Activated T-cell treated with anti-CD3 and anti-CD28 coated beads for 48 hours (primary cell): ENCODE data around the gene SGF29.
"Not testable (repeated sequence)": the region's sequence is repeated elsewhere in the genome, so short reads cannot be mapped to it uniquely, and the experiment has no call there.

ENCODE experiments used
- DNase-seq: peaks from one replicate; pipeline ENCODE4 v3.0.0-alpha.2; 2020; ENCODE audit warnings: low read depth

Gene SGF29

DNA sequence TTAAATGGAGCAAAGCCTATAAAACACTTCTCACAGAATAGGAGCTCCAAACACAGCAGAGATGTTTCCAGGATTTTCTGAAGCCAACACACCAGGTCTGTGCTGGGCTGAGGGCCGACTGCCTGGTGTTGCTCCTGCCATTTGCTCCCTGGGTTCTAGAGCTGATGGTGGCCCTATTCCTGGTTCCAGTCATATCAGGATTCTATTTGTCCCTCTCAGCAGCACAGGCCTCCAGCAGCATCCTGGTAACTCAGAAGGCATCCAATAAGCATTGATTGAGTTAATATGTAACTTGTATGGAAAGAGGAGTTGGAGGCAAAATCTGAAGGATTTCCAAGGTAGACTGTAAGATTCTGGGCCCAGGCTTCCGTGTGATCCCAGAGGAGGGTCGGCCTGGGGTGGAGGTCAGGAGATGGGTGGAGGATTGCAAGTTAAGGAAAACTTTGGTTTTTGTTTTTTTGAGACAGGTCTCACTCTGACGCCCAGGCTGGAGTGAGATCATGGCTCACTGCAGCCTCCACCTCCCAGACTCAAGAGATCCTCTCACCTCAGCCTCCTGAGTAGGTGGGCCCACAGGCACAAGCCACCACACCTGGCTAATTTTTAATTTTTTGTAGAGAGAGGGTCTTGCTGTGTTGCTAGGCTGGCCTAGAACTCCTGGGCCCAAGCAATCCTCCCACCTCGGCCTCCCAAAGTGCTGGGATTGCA lies 20.6 kb upstream of the SGF29 start:
- no peak for DNase-seq

GRCh38 chr16:28534542-28535373 lies 19.0 kb upstream of the SGF29 start:
- DNase-seq: no peak

DNA sequence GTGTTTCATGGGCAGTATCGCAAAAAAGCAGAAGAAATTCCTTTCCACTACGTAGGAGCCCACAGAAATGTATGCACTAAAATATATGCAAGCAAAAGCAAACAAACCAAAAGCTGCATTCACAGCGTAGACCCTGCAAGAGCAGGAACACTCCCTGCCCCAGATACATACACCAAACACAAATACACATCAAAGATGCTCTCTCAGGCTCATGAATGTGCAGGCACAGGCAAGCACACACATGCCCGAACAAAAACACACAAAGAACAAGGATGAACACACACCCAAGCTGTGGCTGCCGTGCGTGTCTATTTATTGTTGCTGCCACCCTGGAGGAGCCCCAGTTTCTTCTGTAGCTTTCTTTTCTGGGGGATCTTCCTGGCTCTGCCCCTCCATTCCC lies 16.6 kb upstream of the SGF29 start:
- DNase-seq: no peak

GRCh38 chr16:28537964-28538732 lies 15.6 kb upstream of the SGF29 start:
- no peak for DNase-seq

- DNase-seq: no peak
Measured at GRCh38 chr16:28538733-28539596, 14.8 kb upstream of the SGF29 start, which contains the start of gene NUPR1. NUPR1 (minus strand) TSS chr16:28538974; CDS start chr16:28538907, 67 bp downstream.

GRCh38 chr16:28540346-28540745 lies 13.4 kb upstream of the SGF29 start:
- no peak for DNase-seq

DNA sequence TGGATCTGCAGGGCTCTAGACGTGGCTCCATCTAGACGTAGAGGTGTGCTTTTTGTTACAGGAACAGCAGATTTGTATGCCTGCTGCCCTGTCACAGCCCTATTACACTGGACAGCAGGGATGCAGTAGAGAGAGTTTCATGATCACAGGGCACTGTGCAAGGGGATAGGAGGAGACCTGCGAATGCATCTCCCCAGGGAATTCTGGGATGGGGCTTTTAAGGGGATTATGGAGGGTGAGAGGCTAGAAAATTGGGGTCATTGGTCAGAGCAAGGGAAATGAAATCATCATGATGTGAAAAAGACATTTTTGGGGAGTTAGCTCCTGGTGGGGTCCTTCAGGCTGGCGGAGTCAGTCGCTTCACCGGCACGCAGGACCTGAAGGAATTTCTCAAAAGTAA lies 11.1 kb upstream of the SGF29 start:
- DNase-seq: no peak

- no peak for DNase-seq
Measured at GRCh38 chr16:28543072-28543471, 10.6 kb upstream of the SGF29 start.

DNA sequence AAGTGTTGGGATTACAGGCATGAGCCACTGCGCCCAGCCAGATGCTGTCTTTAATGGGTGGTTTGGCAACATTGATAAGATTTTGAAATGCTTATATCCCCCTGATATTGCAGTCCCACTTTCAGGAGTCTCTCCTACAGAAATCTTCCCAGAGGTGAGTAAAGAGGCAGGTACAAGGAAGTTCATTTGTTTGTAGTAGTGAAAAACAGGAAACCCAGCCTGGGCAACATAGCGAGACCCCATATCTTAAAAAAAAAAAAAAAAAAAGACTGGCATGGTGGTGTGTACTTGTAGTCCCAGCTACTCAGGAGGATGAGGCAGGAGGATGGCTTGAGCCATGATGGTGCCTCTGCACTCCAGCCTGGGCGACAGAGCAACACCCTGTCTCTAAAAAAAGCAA lies 8.7 kb upstream of the SGF29 start:
- no peak for DNase-seq

DNA sequence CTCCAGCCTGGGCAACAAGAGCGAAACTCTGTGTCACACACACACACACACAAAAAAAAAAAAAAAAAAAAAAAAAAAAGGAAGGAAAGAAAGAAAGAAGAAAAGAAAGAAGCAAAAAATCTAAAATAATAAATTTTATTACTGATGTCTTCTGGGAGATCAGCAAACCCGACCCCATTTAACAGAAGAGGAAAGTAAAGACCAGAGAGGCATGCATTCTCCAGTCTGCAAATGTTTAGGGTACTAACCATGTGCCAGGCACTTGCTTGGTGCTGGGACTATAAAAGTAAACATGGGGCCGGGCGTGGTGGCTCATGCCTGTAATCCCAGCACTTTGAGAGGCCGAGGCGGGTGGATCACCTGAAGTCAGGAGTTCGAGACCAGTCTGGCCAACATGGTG lies 7.8 kb upstream of the SGF29 start:
- not testable (repeated sequence) for DNase-seq

DNA sequence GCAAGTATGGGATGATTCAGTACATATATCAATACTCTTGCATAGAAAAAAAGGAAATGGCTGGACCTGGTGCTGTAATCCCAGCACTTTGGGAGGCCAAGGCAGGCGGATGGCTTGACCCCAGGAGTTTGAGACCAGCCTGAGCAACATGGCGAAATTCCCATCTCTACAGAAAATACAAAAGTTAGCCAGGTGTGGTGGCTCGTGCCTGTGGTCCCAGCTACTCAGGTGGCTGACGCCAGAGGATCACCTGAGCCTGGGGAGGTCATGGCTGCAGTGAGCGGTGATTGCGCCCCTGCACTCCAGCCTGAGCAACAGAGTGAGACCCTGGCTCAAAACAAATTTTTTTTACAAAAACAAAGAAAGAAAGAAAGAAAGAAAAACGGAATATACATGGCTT lies 7.1 kb upstream of the SGF29 start:
- no peak for DNase-seq

- no peak for DNase-seq
Measured at GRCh38 chr16:28548306-28548802, 5.4 kb upstream of the SGF29 start.

DNA sequence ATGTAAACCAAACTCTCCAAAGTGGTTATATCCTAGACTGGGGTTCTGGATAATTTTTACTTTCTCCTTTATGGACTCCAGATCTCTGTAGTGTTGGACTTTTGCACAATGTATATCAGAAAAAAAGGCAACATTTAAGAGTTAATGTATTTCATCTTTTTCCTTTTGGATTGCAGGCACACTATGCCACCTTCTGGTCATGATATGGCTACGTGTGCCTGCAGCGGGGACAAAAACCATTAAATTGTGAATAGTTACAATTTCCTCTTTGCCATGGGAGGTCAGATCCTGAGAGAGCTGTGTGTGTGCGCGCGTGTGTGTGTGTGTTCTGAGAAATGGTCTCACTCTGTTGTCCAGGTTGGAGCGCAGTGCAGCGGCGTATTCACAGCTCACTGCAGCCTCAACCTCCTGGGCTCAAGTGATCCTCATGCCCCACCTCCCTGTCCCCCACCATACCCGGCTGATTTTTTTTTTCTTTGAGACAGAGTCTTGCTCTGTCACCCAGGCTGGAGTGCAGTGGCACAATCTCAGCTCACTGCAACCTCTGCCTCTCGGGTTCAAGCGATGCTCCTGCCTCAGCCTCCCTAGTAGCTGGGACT lies 4.3 kb upstream of the SGF29 start:
- DNase-seq: no peak

DNA sequence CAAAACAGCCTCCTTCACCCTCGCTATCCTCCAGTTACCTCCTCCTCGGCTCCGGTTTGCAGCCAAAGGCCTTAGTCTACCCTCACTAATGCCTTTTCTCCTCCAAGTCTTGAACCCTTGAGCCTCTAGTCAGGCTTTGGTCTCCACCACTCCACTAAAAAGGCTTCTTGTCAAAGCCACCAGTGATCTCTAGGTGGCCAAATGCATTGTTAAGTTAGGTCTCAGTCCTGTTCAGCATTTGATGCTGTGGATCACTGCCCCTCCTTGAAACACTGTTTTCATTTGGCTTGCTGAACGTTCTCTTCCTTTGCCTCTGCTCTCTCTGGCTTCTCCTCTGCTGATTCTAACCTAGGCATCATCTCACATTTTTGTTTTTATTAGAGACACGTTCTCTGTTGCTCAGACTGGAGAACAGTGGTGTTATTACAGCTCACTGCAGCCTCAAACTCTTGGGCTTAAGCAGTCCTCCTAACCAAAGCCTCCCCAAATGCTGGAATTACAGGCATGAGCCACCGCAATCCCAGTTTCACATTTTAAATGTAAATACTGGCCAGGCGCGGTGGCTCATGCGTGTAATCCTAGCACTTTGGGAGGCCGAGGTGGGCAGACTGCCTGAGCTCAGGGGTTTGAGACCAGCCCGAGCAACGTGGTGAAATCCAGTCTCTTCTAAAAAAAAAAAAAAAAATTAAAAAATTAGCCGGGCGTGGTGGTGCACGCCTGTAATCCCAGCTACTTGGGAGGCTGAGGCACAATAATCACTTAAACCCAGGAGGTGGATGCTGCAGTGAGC lies 1.1 kb downstream of the SGF29 start:
- DNase-seq: no peak

DNA sequence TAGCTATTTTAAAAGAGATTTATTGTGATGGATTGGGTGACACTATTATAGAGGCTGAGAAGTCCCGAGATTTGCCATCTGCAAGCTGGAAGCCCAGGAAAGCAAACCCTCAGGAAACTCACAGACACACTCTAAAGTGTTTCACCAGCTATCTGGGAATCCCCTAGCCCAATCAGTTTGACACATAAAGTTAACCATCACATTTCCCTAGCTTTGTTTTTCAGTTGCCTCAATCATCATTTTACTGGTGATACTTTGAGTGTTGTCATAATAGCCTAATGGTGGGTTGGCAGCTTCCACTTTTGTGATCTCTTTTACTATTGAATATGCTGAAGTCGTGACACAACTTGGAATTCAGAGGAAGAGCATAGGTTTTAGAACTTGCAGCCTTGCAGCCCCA lies 1.8 kb downstream of the SGF29 start:
- DNase-seq: no peak

DNA sequence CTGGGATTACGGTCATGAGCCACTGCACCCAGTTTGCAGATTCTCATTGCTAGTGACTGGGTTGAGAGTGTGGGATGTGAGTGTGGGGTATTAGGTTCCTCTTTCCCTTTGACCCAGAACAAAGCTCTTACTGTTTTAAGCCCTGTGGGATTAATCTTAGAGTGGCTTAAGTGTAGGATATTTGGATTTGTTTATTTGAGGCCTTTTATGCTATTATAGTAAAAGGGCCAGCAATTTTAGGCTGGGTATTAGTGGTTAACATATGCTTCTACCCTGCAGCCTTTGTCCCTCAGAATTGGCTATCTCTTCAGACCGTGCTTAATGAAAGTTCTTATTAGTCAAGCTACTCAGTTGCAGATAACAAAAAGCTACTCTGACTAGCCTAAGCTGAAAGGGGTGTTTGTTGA lies 3.2 kb downstream of the SGF29 start:
- no peak for DNase-seq

DNA sequence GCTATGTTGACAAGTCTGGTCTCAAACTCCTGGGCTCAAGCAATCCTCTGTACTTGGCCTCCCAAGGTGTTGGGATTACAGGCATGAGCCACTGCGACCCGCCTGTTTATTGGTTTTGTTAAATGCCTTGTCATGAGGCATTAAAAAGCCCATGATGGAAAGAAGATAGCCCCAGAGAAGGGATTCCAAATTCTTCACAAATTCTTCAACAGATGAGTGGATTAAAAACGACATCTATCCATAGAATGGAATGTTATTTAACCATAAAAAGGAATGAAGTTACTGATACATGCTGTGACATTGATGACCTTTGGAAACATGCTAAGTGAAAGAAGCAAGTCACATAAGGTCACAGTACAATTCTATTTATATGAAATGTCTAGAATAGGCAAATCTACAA lies 4.7 kb downstream of the SGF29 start:
- no peak for DNase-seq

GRCh38 chr16:28561557-28562187 lies 8.0 kb downstream of the SGF29 start:
- no peak for DNase-seq

GRCh38 chr16:28562199-28562598 lies 8.5 kb downstream of the SGF29 start:
- DNase-seq: no peak

- no peak for DNase-seq
Measured at GRCh38 chr16:28563218-28563617, 9.5 kb downstream of the SGF29 start.
